GM23338 (cell line): ENCODE measurements around the gene EEF1G. TPM values are rescaled to one million over a fixed set of nuclear protein-coding genes. Genes with fewer than 3 reads are reported as not detected.

Experiments used
- ATAC-seq: fragments of 200-7000 bp; cut with Tn5 transposase; 3 replicates; pipeline ENCODE4 v1.9.1; 2020
- DNase-seq: peaks from one replicate; pipeline ENCODE4 v3.0.0-alpha.2; 2015; ENCODE audit warnings: low spot score
- H2AFZ ChIP-seq: fragments of 200-600 bp; sonication (generic); 2 replicates; pipeline ENCODE4 v1.8.0; 2016; ENCODE audit warnings: antibody characterized with exemption, mild to moderate bottlenecking, moderate library complexity
- H3F3A ChIP-seq: fragments of 200-600 bp; sonication (generic); replicated peaks from 2 replicates; pipeline ENCODE4 v1.8.0; 2017; ENCODE audit warnings: antibody characterized with exemption, mixed run types, low read depth
- H3K27ac ChIP-seq: fragments of 200-600 bp; sonication (generic); 2 replicates; pipeline ENCODE4 v1.6.1; 2016; ENCODE audit warnings: low read depth
- H3K27me3 ChIP-seq: fragments of 200-600 bp; sonication (generic); 2 replicates; pipeline ENCODE4 v1.8.0; 2016; ENCODE audit warnings: mild to moderate bottlenecking, mixed run types, moderate library complexity; ENCODE audit not compliant: insufficient read depth
- H3K36me3 ChIP-seq: fragments of 200-600 bp; sonication (generic); 2 replicates; pipeline ENCODE4 v1.8.0; 2016; ENCODE audit warnings: mild to moderate bottlenecking; ENCODE audit not compliant: insufficient read depth
- H3K4me1 ChIP-seq: fragments of 200-600 bp; sonication (generic); 2 replicates; pipeline ENCODE4 v1.8.0; 2016; ENCODE audit warnings: mild to moderate bottlenecking, moderate library complexity; ENCODE audit not compliant: insufficient read depth
- H3K4me2 ChIP-seq: fragments of 200-600 bp; sonication (generic); 2 replicates; pipeline ENCODE4 v1.7.1; 2017; ENCODE audit warnings: mixed run types
- H3K4me3 ChIP-seq: fragments of 200-600 bp; sonication (generic); 2 replicates; pipeline ENCODE4 v1.6.1; 2016; ENCODE audit warnings: mixed run types
- H3K79me2 ChIP-seq: fragments of 200-600 bp; sonication (generic); replicated peaks from 2 replicates; pipeline ENCODE4 v1.8.0; 2017; ENCODE audit warnings: mild to moderate bottlenecking; ENCODE audit not compliant: insufficient read depth
- H3K9me2 ChIP-seq: fragments of 200-600 bp; sonication (generic); 2 replicates; pipeline ENCODE4 v1.8.0; 2017; ENCODE audit not compliant: insufficient read depth
- H4K20me1 ChIP-seq: fragments of 200-600 bp; sonication (generic); replicated peaks from 2 replicates; pipeline ENCODE4 v1.8.0; 2017; ENCODE audit warnings: mild to moderate bottlenecking; ENCODE audit not compliant: insufficient read depth
- H3K27ac Mint-ChIP-seq: 2 replicates; pipeline ENCODE4 v1.8.0; 2020; ENCODE audit warnings: inconsistent platforms, mild to moderate bottlenecking, moderate library complexity, mixed read lengths
- H3K27me3 Mint-ChIP-seq: 3 replicates; pipeline ENCODE4 v1.8.0; 2022; ENCODE audit warnings: low read depth, mild to moderate bottlenecking, moderate library complexity, mixed read lengths, inconsistent platforms; ENCODE audit not compliant: insufficient read depth, poor library complexity
- H3K36me3 Mint-ChIP-seq: 3 replicates; pipeline ENCODE4 v1.8.0; 2021; ENCODE audit warnings: low read depth, mild to moderate bottlenecking, inconsistent platforms, moderate library complexity, mixed read lengths
- H3K4me1 Mint-ChIP-seq: 3 replicates; pipeline ENCODE4 v1.8.0; 2020; ENCODE audit warnings: mild to moderate bottlenecking, inconsistent platforms, mixed read lengths
- H3K4me3 Mint-ChIP-seq: 3 replicates; pipeline ENCODE4 v1.8.0; 2021; ENCODE audit warnings: moderate library complexity, mild to moderate bottlenecking, inconsistent platforms, mixed read lengths
- H3K9me3 Mint-ChIP-seq: 3 replicates; pipeline ENCODE4 v1.8.0; 2020; ENCODE audit warnings: moderate library complexity, mild to moderate bottlenecking, inconsistent platforms, mixed read lengths
- CREB1 ChIP-seq: fragments of 250-450 bp; sonication (Bioruptor Pico); IDR thresholded peaks from 2 replicates; pipeline ENCODE4 v1.5.0; 2020; ENCODE audit warnings: low read depth, mild to moderate bottlenecking, moderate library complexity
- EZH2phosphoT487 ChIP-seq: fragments of 200-600 bp; sonication (generic); IDR thresholded peaks from one replicate; pipeline ENCODE4 v1.8.1; 2018; ENCODE audit warnings: antibody characterized with exemption; ENCODE audit not compliant: unreplicated experiment
- JUNB ChIP-seq: IDR thresholded peaks from one replicate; pipeline ENCODE4 v1.6.1; 2016; ENCODE audit warnings: antibody characterized with exemption; ENCODE audit not compliant: unreplicated experiment
- NANOG ChIP-seq: IDR thresholded peaks from 2 replicates; pipeline ENCODE4 v1.6.1; 2016; ENCODE audit warnings: antibody characterized with exemption, borderline replicate concordance
- POLR2AphosphoS5 ChIP-seq: IDR thresholded peaks from 2 replicates; pipeline ENCODE4 v1.6.1; 2016; ENCODE audit warnings: antibody characterized with exemption, low read depth
- STAT1 ChIP-seq: IDR thresholded peaks from one replicate; pipeline ENCODE4 v1.6.1; 2016; ENCODE audit warnings: antibody characterized with exemption; ENCODE audit not compliant: unreplicated experiment
- ZNF114 ChIP-seq: fragments of 250-450 bp; sonication (Bioruptor Pico); IDR thresholded peaks from 2 replicates; pipeline ENCODE4 v1.5.0; 2020; ENCODE audit warnings: mild to moderate bottlenecking, moderate library complexity
- ZNF331 ChIP-seq: fragments of 250-450 bp; sonication (Bioruptor Pico); IDR thresholded peaks from 2 replicates; pipeline ENCODE4 v1.5.0; 2020; ENCODE audit warnings: low read depth, mild to moderate bottlenecking, moderate library complexity
- polyA plus RNA-seq: library from polyadenylated mRNA; unstranded; fragments of >200 nt; fragmentation: Nextera tagmentation; extraction: Ambion mirVana; gene quantifications from 2 replicates; pipeline ENCODE4 v1.2.1, GENCODE V29; 2016
- total RNA-seq: library from RNA; depleted of rRNA; stranded (reverse); fragments of >200 nt; shearing (Covaris generic); gene quantifications from 2 replicates; pipeline ENCODE4 v1.2.3, GENCODE V29; 2014
- TF ChIP-seq, protein P1 (sequence below): IDR thresholded peaks from one replicate; pipeline ENCODE4 v1.6.1; 2018; ENCODE audit warnings: antibody characterized with exemption; ENCODE audit not compliant: unreplicated experiment
- TF ChIP-seq, protein P2 (sequence below): IDR thresholded peaks from 2 replicates; pipeline ENCODE4 v1.6.1; 2016; ENCODE audit warnings: antibody characterized with exemption
- TF ChIP-seq, protein P3 (sequence below), 2 experiments: fragments of 200-600 bp in 1 of 2; sonication (generic) in 1 of 2; conservative IDR thresholded peaks; 2 replicates each; pipeline versions ENCODE4 v1.5.1 to v1.6.1; 2016 to 2017; ENCODE audit warnings: antibody characterized with exemption in 2 of 2, low read depth in 2 of 2, mild to moderate bottlenecking in 2 of 2, moderate library complexity in 1 of 2

Gene EEF1G
- total and polyA plus RNA-seq, 2 experiments from 2014 or later = 696 to 1,316 TPM

DNA sequence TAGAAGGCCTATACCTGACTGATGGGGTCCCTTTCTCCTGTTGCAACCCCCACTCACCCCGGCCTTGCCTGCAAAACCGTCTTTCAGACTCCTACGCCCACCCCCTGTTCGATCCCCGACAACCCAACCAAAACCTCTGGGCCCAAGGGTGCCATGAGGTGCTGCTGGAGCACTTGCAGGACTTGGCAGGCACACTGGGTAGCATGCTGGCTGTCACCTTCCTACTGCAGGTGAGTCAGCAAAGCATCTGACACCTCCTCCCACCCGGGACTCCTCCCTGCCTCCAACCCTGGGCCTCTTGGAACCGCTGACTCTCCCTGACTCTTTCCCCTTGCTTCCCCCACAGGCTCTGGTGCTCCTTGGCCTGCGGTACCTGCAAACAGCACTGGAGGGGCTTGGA, 40.6 kb upstream of the EEF1G start (continued):
- TF ChIP-seq, protein P1, sequence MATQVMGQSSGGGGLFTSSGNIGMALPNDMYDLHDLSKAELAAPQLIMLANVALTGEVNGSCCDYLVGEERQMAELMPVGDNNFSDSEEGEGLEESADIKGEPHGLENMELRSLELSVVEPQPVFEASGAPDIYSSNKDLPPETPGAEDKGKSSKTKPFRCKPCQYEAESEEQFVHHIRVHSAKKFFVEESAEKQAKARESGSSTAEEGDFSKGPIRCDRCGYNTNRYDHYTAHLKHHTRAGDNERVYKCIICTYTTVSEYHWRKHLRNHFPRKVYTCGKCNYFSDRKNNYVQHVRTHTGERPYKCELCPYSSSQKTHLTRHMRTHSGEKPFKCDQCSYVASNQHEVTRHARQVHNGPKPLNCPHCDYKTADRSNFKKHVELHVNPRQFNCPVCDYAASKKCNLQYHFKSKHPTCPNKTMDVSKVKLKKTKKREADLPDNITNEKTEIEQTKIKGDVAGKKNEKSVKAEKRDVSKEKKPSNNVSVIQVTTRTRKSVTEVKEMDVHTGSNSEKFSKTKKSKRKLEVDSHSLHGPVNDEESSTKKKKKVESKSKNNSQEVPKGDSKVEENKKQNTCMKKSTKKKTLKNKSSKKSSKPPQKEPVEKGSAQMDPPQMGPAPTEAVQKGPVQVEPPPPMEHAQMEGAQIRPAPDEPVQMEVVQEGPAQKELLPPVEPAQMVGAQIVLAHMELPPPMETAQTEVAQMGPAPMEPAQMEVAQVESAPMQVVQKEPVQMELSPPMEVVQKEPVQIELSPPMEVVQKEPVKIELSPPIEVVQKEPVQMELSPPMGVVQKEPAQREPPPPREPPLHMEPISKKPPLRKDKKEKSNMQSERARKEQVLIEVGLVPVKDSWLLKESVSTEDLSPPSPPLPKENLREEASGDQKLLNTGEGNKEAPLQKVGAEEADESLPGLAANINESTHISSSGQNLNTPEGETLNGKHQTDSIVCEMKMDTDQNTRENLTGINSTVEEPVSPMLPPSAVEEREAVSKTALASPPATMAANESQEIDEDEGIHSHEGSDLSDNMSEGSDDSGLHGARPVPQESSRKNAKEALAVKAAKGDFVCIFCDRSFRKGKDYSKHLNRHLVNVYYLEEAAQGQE = no peak
- no peak for TF ChIP-seq NANOG
- TF ChIP-seq, protein P2, sequence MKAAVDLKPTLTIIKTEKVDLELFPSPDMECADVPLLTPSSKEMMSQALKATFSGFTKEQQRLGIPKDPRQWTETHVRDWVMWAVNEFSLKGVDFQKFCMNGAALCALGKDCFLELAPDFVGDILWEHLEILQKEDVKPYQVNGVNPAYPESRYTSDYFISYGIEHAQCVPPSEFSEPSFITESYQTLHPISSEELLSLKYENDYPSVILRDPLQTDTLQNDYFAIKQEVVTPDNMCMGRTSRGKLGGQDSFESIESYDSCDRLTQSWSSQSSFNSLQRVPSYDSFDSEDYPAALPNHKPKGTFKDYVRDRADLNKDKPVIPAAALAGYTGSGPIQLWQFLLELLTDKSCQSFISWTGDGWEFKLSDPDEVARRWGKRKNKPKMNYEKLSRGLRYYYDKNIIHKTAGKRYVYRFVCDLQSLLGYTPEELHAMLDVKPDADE = no peak
- TF ChIP-seq STAT1 = no peak
- TF ChIP-seq ZNF331 (CRISPR knock-in tag) = no peak
- TF ChIP-seq POLR2AphosphoS5 = no peak
- no peak for TF ChIP-seq JUNB
- no peak for TF ChIP-seq CREB1
- TF ChIP-seq ZNF114 = no peak
- TF ChIP-seq, protein P3, sequence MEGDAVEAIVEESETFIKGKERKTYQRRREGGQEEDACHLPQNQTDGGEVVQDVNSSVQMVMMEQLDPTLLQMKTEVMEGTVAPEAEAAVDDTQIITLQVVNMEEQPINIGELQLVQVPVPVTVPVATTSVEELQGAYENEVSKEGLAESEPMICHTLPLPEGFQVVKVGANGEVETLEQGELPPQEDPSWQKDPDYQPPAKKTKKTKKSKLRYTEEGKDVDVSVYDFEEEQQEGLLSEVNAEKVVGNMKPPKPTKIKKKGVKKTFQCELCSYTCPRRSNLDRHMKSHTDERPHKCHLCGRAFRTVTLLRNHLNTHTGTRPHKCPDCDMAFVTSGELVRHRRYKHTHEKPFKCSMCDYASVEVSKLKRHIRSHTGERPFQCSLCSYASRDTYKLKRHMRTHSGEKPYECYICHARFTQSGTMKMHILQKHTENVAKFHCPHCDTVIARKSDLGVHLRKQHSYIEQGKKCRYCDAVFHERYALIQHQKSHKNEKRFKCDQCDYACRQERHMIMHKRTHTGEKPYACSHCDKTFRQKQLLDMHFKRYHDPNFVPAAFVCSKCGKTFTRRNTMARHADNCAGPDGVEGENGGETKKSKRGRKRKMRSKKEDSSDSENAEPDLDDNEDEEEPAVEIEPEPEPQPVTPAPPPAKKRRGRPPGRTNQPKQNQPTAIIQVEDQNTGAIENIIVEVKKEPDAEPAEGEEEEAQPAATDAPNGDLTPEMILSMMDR (conservative IDR thresholded peaks at IDR 0.05; ENCODE audit: low read depth in 2 of 2) = no peak
- TF ChIP-seq EZH2phosphoT487 = no peak

DNA sequence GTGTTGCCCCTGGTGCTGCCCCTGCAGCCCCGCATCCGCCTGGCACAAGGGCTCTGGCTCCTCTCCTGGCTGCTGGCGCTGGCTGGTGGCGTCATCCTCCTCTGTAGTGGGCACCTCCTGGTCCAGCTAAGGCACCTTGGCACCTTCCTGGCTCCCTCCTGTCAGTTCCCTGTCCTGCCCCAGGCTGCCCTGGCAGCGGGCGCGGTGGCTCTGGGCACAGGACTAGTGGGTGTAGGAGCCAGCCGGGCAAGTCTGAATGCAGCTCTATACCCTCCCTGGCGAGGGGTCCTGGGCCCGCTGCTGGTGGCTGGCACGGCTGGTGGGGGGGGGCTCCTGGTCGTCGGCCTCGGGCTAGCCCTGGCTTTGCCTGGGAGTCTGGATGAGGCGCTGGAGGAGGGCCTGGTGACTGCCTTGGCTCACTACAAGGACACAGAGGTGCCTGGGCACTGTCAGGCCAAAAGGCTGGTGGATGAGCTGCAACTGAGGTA, 39.6 kb upstream of the EEF1G start:
- peak overlapping the region; percentile 73 for H3K4me2 ChIP-seq
- peaks cover 26% of the 10 kb centered on the region for H3K27me3 Mint-ChIP-seq
- no peak for ATAC-seq
- no peak overlapping the region for H3K27ac Mint-ChIP-seq
- peaks cover 4% of the 10 kb centered on the region; the same call in 2 of the 3 replicates for H3K9me3 Mint-ChIP-seq
- H3K27ac ChIP-seq = peak overlapping the region; percentile 69; the same call in 1 of the 2 replicates
- H3F3A ChIP-seq = peaks cover 16% of the 10 kb centered on the region; the same call in 1 of the 2 replicates
- no peaks in the 10 kb centered on the region for H3K79me2 ChIP-seq
- peak overlapping the region; percentile 83 for H3K4me3 ChIP-seq
- H3K36me3 ChIP-seq = no peaks in the 10 kb centered on the region
- no peaks in the 10 kb centered on the region for H3K9me2 ChIP-seq
- H4K20me1 ChIP-seq = no peaks in the 10 kb centered on the region
- no peak overlapping the region for H2AFZ ChIP-seq
- peaks cover 12% of the 10 kb centered on the region for H3K36me3 Mint-ChIP-seq
- H3K4me1 Mint-ChIP-seq = peaks cover 32% of the 10 kb centered on the region
- peaks cover 11% of the 10 kb centered on the region; the same call in 1 of the 2 replicates for H3K27me3 ChIP-seq
- H3K4me1 ChIP-seq = peaks cover 8% of the 10 kb centered on the region; the same call in 1 of the 2 replicates
- H3K4me3 Mint-ChIP-seq = peak overlapping the region; percentile 63
- DNase-seq = no peak
- TF ChIP-seq JUNB = no peak
- TF ChIP-seq CREB1 = no peak
- no peak for TF ChIP-seq ZNF331 (CRISPR knock-in tag)
- no peak for TF ChIP-seq ZNF114
- TF ChIP-seq, protein P2 = no peak
- TF ChIP-seq EZH2phosphoT487 = no peak
- TF ChIP-seq POLR2AphosphoS5 = no peak
